HepG2 (cell line): ENCODE measurements around the gene SPACA6. TPM values are rescaled to one million over a fixed set of nuclear protein-coding genes. Genes with fewer than 3 reads are reported as not detected.

Experiments used
- ATF4 ChIP-seq, 2 experiments: fragments of 450-650 bp in 1 of 2; sonication (generic) in 1 of 2; formaldehyde crosslinking; IDR thresholded peaks; 2 replicates each; pipeline versions ENCODE4 v1.5.0 to v1.8.0; 2020 to 2022; ENCODE audit warnings: mild to moderate bottlenecking in 1 of 2, missing genetic modification reagents in 1 of 2
- DPF2 ChIP-seq: sonication (generic); formaldehyde crosslinking; IDR thresholded peaks from 2 replicates; pipeline ENCODE4 v1.4.0; 2020; ENCODE audit warnings: mild to moderate bottlenecking, low read depth, missing genetic modification reagents, borderline replicate concordance
- FOXK1 ChIP-seq: sonication (generic); formaldehyde crosslinking; IDR thresholded peaks from 2 replicates; pipeline ENCODE4 v1.4.0; 2020; ENCODE audit warnings: low read depth, missing genetic modification reagents, borderline replicate concordance
- HHEX ChIP-seq: IDR thresholded peaks from 2 replicates; pipeline ENCODE4 v1.6.1; 2016; ENCODE audit warnings: control low read depth
- MTA1 ChIP-seq: sonication (generic); formaldehyde crosslinking; IDR thresholded peaks from 2 replicates; pipeline ENCODE4 v1.4.0; 2020; ENCODE audit warnings: missing genetic modification reagents, mild to moderate bottlenecking, borderline replicate concordance
- NCOR1 ChIP-seq: fragments of 200-600 bp; sonication (generic); IDR thresholded peaks from 2 replicates; pipeline ENCODE4 v1.7.0; 2017; ENCODE audit warnings: antibody characterized with exemption, low read length, borderline replicate concordance
- PLRG1 ChIP-seq: fragments of 450-650 bp; conservative IDR thresholded peaks from 2 replicates; pipeline ENCODE4 v1.6.1; 2016
- PREB ChIP-seq: sonication (generic); formaldehyde crosslinking; IDR thresholded peaks from 2 replicates; pipeline ENCODE4 v1.4.0; 2020; ENCODE audit warnings: missing genetic modification reagents
- RNF2 ChIP-seq: fragments of 450-650 bp; conservative IDR thresholded peaks from 2 replicates; pipeline ENCODE4 v1.6.1; 2016; ENCODE audit warnings: low read depth
- STAT5B ChIP-seq: sonication (generic); formaldehyde crosslinking; IDR thresholded peaks from 2 replicates; pipeline ENCODE4 v1.4.0; 2020; ENCODE audit warnings: missing genetic modification reagents
- ZFY ChIP-seq: sonication (generic); formaldehyde crosslinking; IDR thresholded peaks from 2 replicates; pipeline ENCODE4 v1.4.0; 2020; ENCODE audit warnings: missing genetic modification reagents
- ZNF503 ChIP-seq: sonication (generic); formaldehyde crosslinking; IDR thresholded peaks from 2 replicates; pipeline ENCODE4 v1.4.0; 2020; ENCODE audit warnings: missing genetic modification reagents
- ZNF552 ChIP-seq: sonication (generic); formaldehyde crosslinking; IDR thresholded peaks from 2 replicates; pipeline ENCODE4 v1.9.0; 2022; ENCODE audit warnings: missing genetic modification reagents, mild to moderate bottlenecking, borderline replicate concordance
- ZNF607 ChIP-seq: sonication (generic); formaldehyde crosslinking; IDR thresholded peaks from 2 replicates; pipeline ENCODE4 v1.5.1; 2020; ENCODE audit warnings: missing genetic modification reagents, mild to moderate bottlenecking, borderline replicate concordance
- polyA plus RNA-seq, 8 experiments: library from polyadenylated mRNA; depleted of rRNA in 3 of 8; stranded (reverse) in 7 of 8; unstranded in 1 of 8; fragments of >200 nt; fragmentation: Illumina TruSeq in 4 of 8; extraction: Trizol in 4 of 8; gene quantifications; 2 replicates each; pipeline versions ENCODE4 v1.2.1 to v1.2.3, GENCODE V29; 2011 to 2016; ENCODE audit warnings: low read depth in 4 of 8, missing spikeins in 1 of 8, mixed read lengths in 1 of 8; ENCODE audit not compliant: insufficient read depth in 1 of 8
- total RNA-seq, 5 experiments: library from RNA; depleted of rRNA; stranded (reverse); fragments of >200 nt; fragmentation: Illumina TruSeq; extraction: Trizol; gene quantifications; 2 replicates each; pipeline ENCODE4 v1.2.3, GENCODE V29; 2016; ENCODE audit warnings: low read depth in 1 of 5
- TF ChIP-seq, protein P1 (sequence below): sonication (generic); formaldehyde crosslinking; IDR thresholded peaks from 2 replicates; pipeline ENCODE4 v1.4.0; 2020; ENCODE audit warnings: low read depth, missing genetic modification reagents
- TF ChIP-seq, protein P2 (sequence below): sonication (generic); formaldehyde crosslinking; IDR thresholded peaks from 2 replicates; pipeline ENCODE4 v1.4.0; 2020; ENCODE audit warnings: mild to moderate bottlenecking, missing genetic modification reagents
- TF ChIP-seq, protein P3 (sequence below): sonication (generic); formaldehyde crosslinking; IDR thresholded peaks from 2 replicates; pipeline ENCODE4 v1.8.0; 2022; ENCODE audit warnings: low read depth, missing genetic modification reagents

The SPACA6 gene
- total and polyA plus RNA-seq, 2 of the 13 experiments (the other 11 are each of a cell fraction or from before 2014, with no cell fraction given) = 1.4 to 2.2 TPM

DNA sequence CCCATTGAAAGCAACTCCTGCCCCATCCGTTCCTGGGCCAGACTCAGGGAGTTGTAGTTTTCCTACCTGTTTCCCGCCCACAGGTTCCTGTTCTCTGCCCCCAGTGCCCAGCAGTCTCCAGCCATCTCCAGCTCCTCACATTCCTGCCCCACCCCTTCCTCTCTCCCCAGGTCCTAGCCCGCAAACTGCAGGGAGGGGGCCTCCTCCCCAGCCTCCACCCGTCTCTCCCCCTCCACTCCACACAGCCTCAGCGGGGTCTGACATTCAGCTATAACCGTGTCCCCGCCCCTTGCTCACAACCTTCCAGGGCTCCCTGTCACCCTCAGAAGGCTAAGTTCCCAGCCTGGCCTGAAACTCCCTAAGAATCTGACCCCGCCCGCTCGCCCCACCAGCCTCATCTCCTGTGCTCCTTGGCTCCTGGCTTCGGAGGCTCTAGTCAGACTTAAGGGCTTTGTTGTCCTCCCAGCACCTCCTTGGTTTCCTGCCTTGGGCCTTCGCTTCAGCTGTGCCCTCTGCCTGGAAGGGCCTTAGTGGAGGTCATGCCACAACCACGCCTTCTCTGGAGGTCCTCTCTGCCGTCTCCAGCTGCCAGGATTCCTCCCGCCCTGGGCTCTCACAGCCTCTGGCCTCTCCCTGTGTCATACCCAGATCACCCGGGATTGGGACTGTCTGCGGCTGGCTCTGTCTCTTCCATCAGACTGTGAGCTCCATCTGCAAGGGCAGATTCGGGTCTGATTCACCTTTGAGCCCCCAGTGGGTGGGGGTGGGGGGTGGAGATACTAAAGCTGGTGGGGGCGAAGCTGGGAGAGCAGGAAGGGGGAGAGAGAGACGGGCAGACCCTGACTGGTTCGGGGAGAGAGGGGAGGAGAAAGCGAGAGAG is 5.1 kb upstream of the SPACA6 start (continued):
- 0 out of 4 replicates have a peak, but pooled peaks of 1 of the 2 experiments have one; percentile 39 for TF ChIP-seq ATF4 (CRISPR knock-in tag; IDR thresholded peaks at IDR 0.05)
- no peak for TF ChIP-seq HHEX
- no peak for TF ChIP-seq ZNF503 (CRISPR knock-in tag)
- TF ChIP-seq DPF2 = no peak
- TF ChIP-seq, protein P1, sequence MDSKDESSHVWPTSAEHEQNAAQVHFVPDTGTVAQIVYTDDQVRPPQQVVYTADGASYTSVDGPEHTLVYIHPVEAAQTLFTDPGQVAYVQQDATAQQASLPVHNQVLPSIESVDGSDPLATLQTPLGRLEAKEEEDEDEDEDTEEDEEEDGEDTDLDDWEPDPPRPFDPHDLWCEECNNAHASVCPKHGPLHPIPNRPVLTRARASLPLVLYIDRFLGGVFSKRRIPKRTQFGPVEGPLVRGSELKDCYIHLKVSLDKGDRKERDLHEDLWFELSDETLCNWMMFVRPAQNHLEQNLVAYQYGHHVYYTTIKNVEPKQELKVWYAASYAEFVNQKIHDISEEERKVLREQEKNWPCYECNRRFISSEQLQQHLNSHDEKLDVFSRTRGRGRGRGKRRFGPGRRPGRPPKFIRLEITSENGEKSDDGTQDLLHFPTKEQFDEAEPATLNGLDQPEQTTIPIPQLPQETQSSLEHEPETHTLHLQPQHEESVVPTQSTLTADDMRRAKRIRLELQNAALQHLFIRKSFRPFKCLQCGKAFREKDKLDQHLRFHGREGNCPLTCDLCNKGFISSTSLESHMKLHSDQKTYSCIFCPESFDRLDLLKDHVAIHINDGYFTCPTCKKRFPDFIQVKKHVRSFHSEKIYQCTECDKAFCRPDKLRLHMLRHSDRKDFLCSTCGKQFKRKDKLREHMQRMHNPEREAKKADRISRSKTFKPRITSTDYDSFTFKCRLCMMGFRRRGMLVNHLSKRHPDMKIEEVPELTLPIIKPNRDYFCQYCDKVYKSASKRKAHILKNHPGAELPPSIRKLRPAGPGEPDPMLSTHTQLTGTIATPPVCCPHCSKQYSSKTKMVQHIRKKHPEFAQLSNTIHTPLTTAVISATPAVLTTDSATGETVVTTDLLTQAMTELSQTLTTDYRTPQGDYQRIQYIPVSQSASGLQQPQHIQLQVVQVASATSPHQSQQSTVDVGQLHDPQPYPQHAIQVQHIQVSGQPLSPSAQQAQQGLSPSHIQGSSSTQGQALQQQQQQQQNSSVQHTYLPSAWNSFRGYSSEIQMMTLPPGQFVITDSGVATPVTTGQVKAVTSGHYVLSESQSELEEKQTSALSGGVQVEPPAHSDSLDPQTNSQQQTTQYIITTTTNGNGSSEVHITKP (CRISPR knock-in tag) = no peak
- peak; percentile 13; the same call in 1 of the 2 replicates for TF ChIP-seq ZFY
- TF ChIP-seq FOXK1 (CRISPR knock-in tag) = no peak
- TF ChIP-seq MTA1 (CRISPR knock-in tag) = 0 out of 2 replicates have a peak, but pooled peaks have one; percentile 10
- TF ChIP-seq, protein P2, sequence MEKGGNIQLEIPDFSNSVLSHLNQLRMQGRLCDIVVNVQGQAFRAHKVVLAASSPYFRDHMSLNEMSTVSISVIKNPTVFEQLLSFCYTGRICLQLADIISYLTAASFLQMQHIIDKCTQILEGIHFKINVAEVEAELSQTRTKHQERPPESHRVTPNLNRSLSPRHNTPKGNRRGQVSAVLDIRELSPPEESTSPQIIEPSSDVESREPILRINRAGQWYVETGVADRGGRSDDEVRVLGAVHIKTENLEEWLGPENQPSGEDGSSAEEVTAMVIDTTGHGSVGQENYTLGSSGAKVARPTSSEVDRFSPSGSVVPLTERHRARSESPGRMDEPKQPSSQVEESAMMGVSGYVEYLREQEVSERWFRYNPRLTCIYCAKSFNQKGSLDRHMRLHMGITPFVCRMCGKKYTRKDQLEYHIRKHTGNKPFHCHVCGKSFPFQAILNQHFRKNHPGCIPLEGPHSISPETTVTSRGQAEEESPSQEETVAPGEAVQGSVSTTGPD (CRISPR knock-in tag) = no peak
- TF ChIP-seq PREB (CRISPR knock-in tag) = no peak
- TF ChIP-seq, protein P3, sequence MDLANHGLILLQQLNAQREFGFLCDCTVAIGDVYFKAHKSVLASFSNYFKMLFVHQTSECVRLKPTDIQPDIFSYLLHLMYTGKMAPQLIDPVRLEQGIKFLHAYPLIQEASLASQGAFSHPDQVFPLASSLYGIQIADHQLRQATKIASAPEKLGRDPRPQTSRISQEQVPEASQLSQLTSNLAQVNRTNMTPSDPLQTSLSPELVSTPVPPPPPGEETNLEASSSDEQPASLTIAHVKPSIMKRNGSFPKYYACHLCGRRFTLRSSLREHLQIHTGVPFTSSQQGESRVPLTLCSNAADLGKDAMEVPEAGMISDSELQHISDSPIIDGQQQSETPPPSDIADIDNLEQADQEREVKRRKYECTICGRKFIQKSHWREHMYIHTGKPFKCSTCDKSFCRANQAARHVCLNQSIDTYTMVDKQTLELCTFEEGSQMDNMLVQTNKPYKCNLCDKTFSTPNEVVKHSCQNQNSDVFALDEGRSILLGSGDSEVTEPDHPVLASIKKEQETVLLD (CRISPR knock-in tag) = peak; percentile 41; the same call in 1 of the 2 replicates
- no peak for TF ChIP-seq PLRG1
- TF ChIP-seq RNF2 = no peak
- no peak for TF ChIP-seq STAT5B
- no peak for TF ChIP-seq NCOR1
- no peak for TF ChIP-seq ZNF607 (CRISPR knock-in tag)
- no peak for TF ChIP-seq ZNF552 (CRISPR knock-in tag)
